Natural killer cell (primary cell): Measurements from ENCODE around the gene SOCS4. TPM values are rescaled to one million over a fixed set of nuclear protein-coding genes. Genes with fewer than 3 reads are reported as not detected.

Source experiments
- ATAC-seq, 3 donors: fragments of 150-1000 bp in 2 of 3; fragments of 200-7000 bp in 1 of 3; cut with Tn5 transposase; 1 replicate in 1 of 3; 2 replicates in 2 of 3; pipeline ENCODE4 v1.10.0; 2021; ENCODE audit warnings: mild to moderate bottlenecking in 2 of 3, moderate library complexity in 2 of 3
- DNase-seq, 2 donors: peaks; one replicate each; pipeline versions ENCODE4 v3.0.0 to v3.0.0-alpha.2; 2013 to 2021; ENCODE audit warnings: mixed read lengths in 1 of 2
- H3K27ac ChIP-seq: one replicate; pipeline ENCODE4 v1.5.1; 2013; ENCODE audit warnings: mild to moderate bottlenecking, low read length
- H3K27me3 ChIP-seq: one replicate; pipeline ENCODE4 v1.6.1; 2013; ENCODE audit warnings: low read length; ENCODE audit not compliant: control insufficient read depth, insufficient read depth
- H3K36me3 ChIP-seq: one replicate; pipeline ENCODE4 v1.6.1; 2013; ENCODE audit warnings: low read length; ENCODE audit not compliant: control insufficient read depth, insufficient read depth
- H3K4me1 ChIP-seq: one replicate; pipeline ENCODE4 v1.6.1; 2013; ENCODE audit warnings: low read length; ENCODE audit not compliant: control insufficient read depth, insufficient read depth
- H3K4me3 ChIP-seq: one replicate; pipeline ENCODE4 v1.5.1; 2013; ENCODE audit warnings: low read length
- H3K9me3 ChIP-seq: one replicate; pipeline ENCODE4 v1.6.1; 2013; ENCODE audit warnings: low read length; ENCODE audit not compliant: control insufficient read depth, insufficient read depth
- H3K27ac Mint-ChIP-seq, 2 donors: one replicate each; pipeline ENCODE4 v1.8.0; 2022; ENCODE audit warnings: mild to moderate bottlenecking in 2 of 2, mixed read lengths in 2 of 2, moderate library complexity in 1 of 2
- H3K27me3 Mint-ChIP-seq, 2 donors: one replicate each; pipeline ENCODE4 v1.8.0; 2022; ENCODE audit warnings: low read depth in 2 of 2, mixed read lengths in 2 of 2
- H3K36me3 Mint-ChIP-seq: one replicate; pipeline ENCODE4 v1.8.0; 2022; ENCODE audit warnings: mixed read lengths
- H3K4me1 Mint-ChIP-seq, 2 donors: one replicate each; pipeline ENCODE4 v1.8.0; 2022; ENCODE audit warnings: mixed read lengths in 2 of 2
- H3K4me3 Mint-ChIP-seq: one replicate; pipeline ENCODE4 v1.8.0; 2022; ENCODE audit warnings: mild to moderate bottlenecking, moderate library complexity, mixed read lengths
- H3K9me3 Mint-ChIP-seq, 2 donors: one replicate each; pipeline ENCODE4 v1.8.0; 2022; ENCODE audit warnings: mixed read lengths in 2 of 2
- WGBS: methylation state at CpG from one replicate; pipeline ENCODE4 v1.1.7; 2013; ENCODE audit warnings: missing lambda C conversion rate; ENCODE audit not compliant: insufficient coverage; 5-methylcytosine and 5-hydroxymethylcytosine counted together
- intact Hi-C: fragments of 100-400 bp; cut with micrococcal nuclease; formaldehyde crosslinking; loops from one replicate; pipeline ENCODE4 v1.14.2; 2022
- total RNA-seq, 4 donors: library from RNA; stranded (reverse); fragments of 120-200 nt in 1 of 4; gene quantifications; one replicate each; pipeline versions ENCODE4 v1.2.3 to v1.2.4, GENCODE V29; 2013 to 2022
- TF ChIP-seq, protein P1 (sequence below): fragments of 200-600 bp; IDR thresholded peaks from one replicate; pipeline ENCODE4 v1.8.0; 2022; ENCODE audit warnings: antibody characterized with exemption

Gene SOCS4, protein sequence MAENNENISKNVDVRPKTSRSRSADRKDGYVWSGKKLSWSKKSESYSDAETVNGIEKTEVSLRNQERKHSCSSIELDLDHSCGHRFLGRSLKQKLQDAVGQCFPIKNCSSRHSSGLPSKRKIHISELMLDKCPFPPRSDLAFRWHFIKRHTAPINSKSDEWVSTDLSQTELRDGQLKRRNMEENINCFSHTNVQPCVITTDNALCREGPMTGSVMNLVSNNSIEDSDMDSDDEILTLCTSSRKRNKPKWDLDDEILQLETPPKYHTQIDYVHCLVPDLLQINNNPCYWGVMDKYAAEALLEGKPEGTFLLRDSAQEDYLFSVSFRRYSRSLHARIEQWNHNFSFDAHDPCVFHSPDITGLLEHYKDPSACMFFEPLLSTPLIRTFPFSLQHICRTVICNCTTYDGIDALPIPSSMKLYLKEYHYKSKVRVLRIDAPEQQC
- total RNA-seq = 10 to 100 TPM; 17.6 to 21.9 (median 21.9) TPM
- total RNA-seq (2013) = 20.8 TPM

DNA sequence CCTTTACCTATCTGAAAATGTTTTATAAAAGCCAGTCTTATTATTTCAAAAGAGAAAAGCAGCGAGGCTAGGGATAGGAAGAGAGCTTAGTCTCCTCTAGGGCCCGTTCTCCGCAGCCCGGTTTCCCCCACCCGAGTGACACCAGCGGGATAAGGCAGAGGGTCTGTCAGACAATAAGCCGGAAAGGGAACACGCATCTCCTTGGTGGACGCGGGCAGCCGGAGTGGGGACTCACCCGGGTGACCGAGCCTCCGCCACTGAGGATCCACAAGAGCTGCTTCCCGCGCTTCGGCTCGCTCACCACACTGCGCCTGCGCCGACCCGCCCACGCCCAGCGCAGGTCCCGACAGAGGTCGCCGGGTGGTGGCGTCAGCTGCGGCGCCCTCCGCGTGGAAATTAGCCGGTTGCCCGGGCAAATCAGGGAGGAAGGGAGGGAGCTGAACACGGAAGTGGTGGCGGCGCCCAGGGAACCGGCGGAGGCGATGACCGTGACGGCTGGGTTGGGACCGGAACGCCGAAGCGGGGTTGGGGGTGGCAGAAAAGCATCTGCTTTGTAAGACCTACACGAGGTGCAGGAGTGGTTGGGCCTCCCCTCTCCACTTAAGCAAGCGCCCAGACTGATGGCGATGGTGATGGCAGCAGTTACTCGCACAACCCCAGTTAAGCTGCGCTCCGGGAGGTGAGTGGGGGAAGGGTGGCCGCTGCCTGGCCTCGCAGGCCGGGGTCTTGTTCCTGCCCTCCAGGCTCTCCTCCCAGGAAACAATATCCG lies at the start of gene SOCS4, which contains the start of gene WDHD1:
Gene SOCS4, plus strand, starts transcription at position 444 of the 769 bp plus-strand sequence. CDS start 15,806 bp downstream, outside the sequence.
Gene WDHD1, minus strand, starts transcription at position 307 of the 769 bp plus-strand sequence. CDS start 312 bp downstream, outside the sequence.
- Mint-ChIP-seq H3K9me3 (no peaks in the 10 kb centered on the region), H3K4me3 (peak within 1 kb of the TSS; percentile 94), H3K27me3 (no peaks in the 10 kb centered on the region), H3K4me1 (peaks cover 32 to 36% of the 10 kb centered on the region in 2 donors), H3K27ac (peak within 1 kb of the TSS; percentile 92 to 93), H3K36me3 (no peaks in the 10 kb centered on the region)
- peak within 1 kb of the TSS; percentile 83 for H3K4me3 ChIP-seq
- H3K4me1 ChIP-seq = no peaks in the 10 kb centered on the region
- ATAC-seq (peak; percentile 92 to 97 (median 94)), DNase-seq (peak; percentile 96 to 98)
- peak within 1 kb of the TSS; percentile 85 for H3K27ac ChIP-seq
- intact Hi-C loops = loop anchor here (1.0 to 10.0 kb wide), 2 partner anchors 24 to 122 kb away; partner anchors contain the start of genes GCH1 and MAPK1IP1L
- under 1% methylated on average over 56 of the region's 56 CpGs for WGBS
- H3K9me3 ChIP-seq = no peaks in the 10 kb centered on the region
- TF ChIP-seq, protein P1, sequence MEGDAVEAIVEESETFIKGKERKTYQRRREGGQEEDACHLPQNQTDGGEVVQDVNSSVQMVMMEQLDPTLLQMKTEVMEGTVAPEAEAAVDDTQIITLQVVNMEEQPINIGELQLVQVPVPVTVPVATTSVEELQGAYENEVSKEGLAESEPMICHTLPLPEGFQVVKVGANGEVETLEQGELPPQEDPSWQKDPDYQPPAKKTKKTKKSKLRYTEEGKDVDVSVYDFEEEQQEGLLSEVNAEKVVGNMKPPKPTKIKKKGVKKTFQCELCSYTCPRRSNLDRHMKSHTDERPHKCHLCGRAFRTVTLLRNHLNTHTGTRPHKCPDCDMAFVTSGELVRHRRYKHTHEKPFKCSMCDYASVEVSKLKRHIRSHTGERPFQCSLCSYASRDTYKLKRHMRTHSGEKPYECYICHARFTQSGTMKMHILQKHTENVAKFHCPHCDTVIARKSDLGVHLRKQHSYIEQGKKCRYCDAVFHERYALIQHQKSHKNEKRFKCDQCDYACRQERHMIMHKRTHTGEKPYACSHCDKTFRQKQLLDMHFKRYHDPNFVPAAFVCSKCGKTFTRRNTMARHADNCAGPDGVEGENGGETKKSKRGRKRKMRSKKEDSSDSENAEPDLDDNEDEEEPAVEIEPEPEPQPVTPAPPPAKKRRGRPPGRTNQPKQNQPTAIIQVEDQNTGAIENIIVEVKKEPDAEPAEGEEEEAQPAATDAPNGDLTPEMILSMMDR = no peak
- peaks cover 2% of the 10 kb centered on the region for H3K36me3 ChIP-seq
- H3K27me3 ChIP-seq = no peaks in the 10 kb centered on the region

DNA sequence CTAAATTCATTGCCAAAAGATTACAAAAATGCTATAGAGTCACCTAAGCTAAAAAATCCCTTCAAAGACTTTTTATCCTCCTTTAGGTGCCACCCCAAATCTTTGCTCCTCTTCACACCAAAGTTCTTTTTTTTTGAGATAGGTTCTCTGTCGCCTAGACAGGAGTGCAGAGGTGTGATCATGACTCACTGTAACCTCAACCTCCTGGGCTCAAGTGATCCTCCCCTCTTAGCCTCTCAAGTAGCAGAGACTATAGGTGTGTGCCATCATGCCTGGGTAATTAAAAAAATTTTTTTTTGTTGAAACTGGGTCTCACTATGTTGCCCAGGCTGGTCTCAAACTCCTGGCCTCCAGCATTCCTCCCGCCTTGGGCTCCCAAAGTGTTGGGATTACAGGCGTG lies 48.0 kb upstream of the SOCS4 start:
- H3K4me1 Mint-ChIP-seq = peaks cover 6 to 7% of the 10 kb centered on the region in 2 donors
- TF ChIP-seq, protein P1 = no peak
- 57% methylated on average over 3 of the region's 3 CpGs for WGBS
- H3K27ac Mint-ChIP-seq = peak overlapping the region in 1 of 2 donors; percentile 64
- no peaks in the 10 kb centered on the region for H3K9me3 ChIP-seq
- no peak overlapping the region for H3K27ac ChIP-seq
- DNase-seq = no peak
- no peaks in the 10 kb centered on the region for H3K9me3 Mint-ChIP-seq
- H3K27me3 ChIP-seq = no peaks in the 10 kb centered on the region
- H3K4me3 ChIP-seq = no peak overlapping the region
- no peaks in the 10 kb centered on the region for H3K36me3 ChIP-seq
- intact Hi-C loops = no loop called here
- no peaks in the 10 kb centered on the region for H3K27me3 Mint-ChIP-seq
- no peak overlapping the region for H3K4me3 Mint-ChIP-seq
- no peaks in the 10 kb centered on the region for H3K36me3 Mint-ChIP-seq
- peaks cover 5% of the 10 kb centered on the region for H3K4me1 ChIP-seq
- peak in 2 of 3 donors; percentile 38 to 44 for ATAC-seq

DNA sequence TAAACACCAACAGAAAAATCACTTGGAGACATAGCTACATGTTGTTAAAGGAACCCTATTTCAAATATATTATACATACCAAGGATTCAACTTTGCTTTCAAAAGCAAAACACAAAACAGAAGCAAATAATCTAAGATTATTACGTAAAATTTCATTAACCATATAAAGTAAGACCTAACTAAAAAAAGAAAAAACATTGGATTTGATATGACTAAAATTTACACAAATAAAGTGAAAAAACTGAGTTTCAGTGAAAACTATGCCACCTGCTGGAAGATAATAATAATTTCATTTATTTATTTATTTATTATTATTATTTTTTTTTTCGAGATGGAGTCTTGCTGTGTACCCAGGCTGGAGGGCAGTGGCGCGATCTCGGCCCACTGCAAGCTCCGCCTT lies 45.3 kb upstream of the SOCS4 start:
- Histone ChIP-seq H3K4me1 (no peaks in the 10 kb centered on the region), H3K27me3 (no peaks in the 10 kb centered on the region), H3K9me3 (no peaks in the 10 kb centered on the region), H3K36me3 (no peaks in the 10 kb centered on the region), H3K4me3 (no peak overlapping the region), H3K27ac (no peak overlapping the region)
- TF ChIP-seq, protein P1 = peak; percentile 43
- ATAC-seq (no peak), DNase-seq (no peak)
- H3K27ac Mint-ChIP-seq = no peak overlapping the region
- peaks cover 6 to 7% of the 10 kb centered on the region in 2 donors for H3K4me1 Mint-ChIP-seq
- H3K36me3 Mint-ChIP-seq = peaks cover 5% of the 10 kb centered on the region
- no peaks in the 10 kb centered on the region for H3K27me3 Mint-ChIP-seq
- no peak overlapping the region for H3K4me3 Mint-ChIP-seq
- no peaks in the 10 kb centered on the region for H3K9me3 Mint-ChIP-seq
- 79% methylated on average over 4 of the region's 6 CpGs for WGBS
- intact Hi-C loops = no loop called here
